Activated CD8-positive, alpha-beta T cell treated with anti-CD3 and anti-CD28 coated beads, Interleukin-2, amount 10 ng/mL, durations not matched to agents 7 days and 5 days (primary cell): Measurements from ENCODE around the gene KCNQ2. TPM values are rescaled to one million over a fixed set of nuclear protein-coding genes. Genes with fewer than 3 reads are reported as not detected.

Source experiments
- ATAC-seq: fragments of 150-1000 bp; cut with Tn5 transposase; one replicate; pipeline ENCODE4 v1.10.0; 2021; ENCODE audit warnings: moderate library complexity
- CTCF ChIA-PET: fragments of 350-600 bp; sonication (Branson Sonifier 250); formaldehyde crosslinking; loops from one replicate; lab custom pipeline; 2021; ENCODE audit warnings: antibody characterized with exemption; lab: Charles Lee
- POLR2A ChIA-PET: fragments of 350-600 bp; sonication (Branson Sonifier 250); formaldehyde crosslinking; loops from one replicate; lab custom pipeline; 2021; ENCODE audit warnings: antibody characterized with exemption; lab: Charles Lee
- DNase-seq: peaks from one replicate; pipeline ENCODE4 v3.0.0-alpha.2; 2020
- H3K27ac Mint-ChIP-seq: one replicate; pipeline ENCODE4 v1.8.0; 2021; ENCODE audit warnings: mild to moderate bottlenecking, mixed read lengths
- H3K27me3 Mint-ChIP-seq: one replicate; pipeline ENCODE4 v1.8.0; 2021; ENCODE audit warnings: low read depth, mixed read lengths
- H3K36me3 Mint-ChIP-seq: one replicate; pipeline ENCODE4 v1.8.0; 2021; ENCODE audit warnings: low read depth, mixed read lengths
- H3K4me1 Mint-ChIP-seq: one replicate; pipeline ENCODE4 v1.8.0; 2021; ENCODE audit warnings: low read depth, mixed read lengths
- H3K4me3 Mint-ChIP-seq: one replicate; pipeline ENCODE4 v1.8.0; 2021; ENCODE audit warnings: mild to moderate bottlenecking, mixed read lengths
- H3K9me3 Mint-ChIP-seq: one replicate; pipeline ENCODE4 v1.8.0; 2022; ENCODE audit warnings: mixed read lengths; ENCODE audit not compliant: insufficient read depth
- total RNA-seq, 2 experiments: library from RNA; stranded (reverse); gene quantifications; one replicate each; pipeline ENCODE4 v1.2.3, GENCODE V29; 2021

KCNQ2 gene
- total RNA-seq, 2 experiments from 2014 or later = not detected

GRCh38 chr20:63454731-63455567 is 17.5 kb downstream of the KCNQ2 start:
- Mint-ChIP-seq H3K4me3 (no peak overlapping the region), H3K4me1 (no peaks in the 10 kb centered on the region), H3K36me3 (no peaks in the 10 kb centered on the region), H3K27me3 (peaks cover 10% of the 10 kb centered on the region), H3K27ac (no peak overlapping the region), H3K9me3 (no peaks in the 10 kb centered on the region)
- no peak for DNase-seq
- POLR2A ChIA-PET = no interaction called here
- no peak for ATAC-seq
- CTCF ChIA-PET = no interaction called here

GRCh38 chr20:63452821-63453523 is 19.5 kb downstream of the KCNQ2 start:
- Mint-ChIP-seq H3K27ac (no peak overlapping the region), H3K4me3 (no peak overlapping the region), H3K36me3 (no peaks in the 10 kb centered on the region), H3K27me3 (peaks cover 10% of the 10 kb centered on the region), H3K9me3 (no peaks in the 10 kb centered on the region), H3K4me1 (no peaks in the 10 kb centered on the region)
- POLR2A ChIA-PET = no interaction called here
- CTCF ChIA-PET = interaction anchor here (1.4 kb wide), 1 partner anchor 11 kb away, joined by 5 read pairs; no protein-coding TSS in a partner anchor
- ATAC-seq = no peak
- DNase-seq = peak; percentile 28

- ATAC-seq = no peak
- Mint-ChIP-seq H3K36me3 (no peaks in the 10 kb centered on the region), H3K9me3 (no peaks in the 10 kb centered on the region), H3K4me3 (no peak overlapping the region), H3K4me1 (no peaks in the 10 kb centered on the region), H3K27me3 (peaks cover 10% of the 10 kb centered on the region), H3K27ac (no peak overlapping the region)
- ChIA-PET CTCF (interaction anchor here (0.7 to 1.4 kb wide), 2 partner anchors 11 to 946 kb away, joined by 3 to 5 read pairs; no protein-coding TSS in a partner anchor), POLR2A (no interaction called here)
- no peak for DNase-seq
Measured at GRCh38 chr20:63452341-63452740, 20.1 kb downstream of the KCNQ2 start.

- DNase-seq = no peak
- ChIA-PET POLR2A (no interaction called here), CTCF (interaction anchor here (0.7 to 1.4 kb wide), 2 partner anchors 10 to 946 kb away, joined by 3 to 5 read pairs; no protein-coding TSS in a partner anchor)
- no peak for ATAC-seq
- Mint-ChIP-seq H3K27me3 (peaks cover 10% of the 10 kb centered on the region), H3K4me3 (no peak overlapping the region), H3K36me3 (no peaks in the 10 kb centered on the region), H3K4me1 (no peaks in the 10 kb centered on the region), H3K27ac (no peak overlapping the region), H3K9me3 (no peaks in the 10 kb centered on the region)
Measured at GRCh38 chr20:63451821-63452220, 20.6 kb downstream of the KCNQ2 start.

- DNase-seq (no peak), ATAC-seq (no peak)
- H3K4me3 Mint-ChIP-seq = no peak overlapping the region
- peaks cover 10% of the 10 kb centered on the region for H3K27me3 Mint-ChIP-seq
- H3K27ac Mint-ChIP-seq = no peak overlapping the region
- peaks cover 1% of the 10 kb centered on the region for H3K4me1 Mint-ChIP-seq
- ChIA-PET POLR2A (no interaction called here), CTCF (no interaction called here)
- H3K9me3 Mint-ChIP-seq = no peaks in the 10 kb centered on the region
- H3K36me3 Mint-ChIP-seq = no peaks in the 10 kb centered on the region
Measured at GRCh38 chr20:63449796-63450730, 22.4 kb downstream of the KCNQ2 start.

- no peak overlapping the region for H3K4me3 Mint-ChIP-seq
- H3K36me3 Mint-ChIP-seq = no peaks in the 10 kb centered on the region
- ChIA-PET POLR2A (no interaction called here), CTCF (no interaction called here)
- H3K27me3 Mint-ChIP-seq = peaks cover 4% of the 10 kb centered on the region
- no peak overlapping the region for H3K27ac Mint-ChIP-seq
- peaks cover 1% of the 10 kb centered on the region for H3K4me1 Mint-ChIP-seq
- no peak for ATAC-seq
- no peak for DNase-seq
- no peaks in the 10 kb centered on the region for H3K9me3 Mint-ChIP-seq
Measured at GRCh38 chr20:63449025-63449424, 23.4 kb downstream of the KCNQ2 start.

- H3K27me3 Mint-ChIP-seq = no peaks in the 10 kb centered on the region
- H3K4me1 Mint-ChIP-seq = peaks cover 1% of the 10 kb centered on the region
- ATAC-seq (no peak), DNase-seq (no peak)
- H3K9me3 Mint-ChIP-seq = no peaks in the 10 kb centered on the region
- no peak overlapping the region for H3K27ac Mint-ChIP-seq
- POLR2A ChIA-PET = no interaction called here
- no peak overlapping the region for H3K4me3 Mint-ChIP-seq
- H3K36me3 Mint-ChIP-seq = no peaks in the 10 kb centered on the region
- CTCF ChIA-PET = no interaction called here
Measured at GRCh38 chr20:63448031-63448430, 24.4 kb downstream of the KCNQ2 start.

GRCh38 chr20:63447320-63447719 is 25.1 kb downstream of the KCNQ2 start:
- no peaks in the 10 kb centered on the region for H3K9me3 Mint-ChIP-seq
- CTCF ChIA-PET = no interaction called here
- H3K36me3 Mint-ChIP-seq = no peaks in the 10 kb centered on the region
- POLR2A ChIA-PET = no interaction called here
- H3K27ac Mint-ChIP-seq = no peak overlapping the region
- DNase-seq (no peak), ATAC-seq (no peak)
- H3K27me3 Mint-ChIP-seq = no peaks in the 10 kb centered on the region
- peaks cover 3% of the 10 kb centered on the region for H3K4me1 Mint-ChIP-seq
- no peak overlapping the region for H3K4me3 Mint-ChIP-seq

GRCh38 chr20:63446216-63447024 is 26.0 kb downstream of the KCNQ2 start:
- no peak overlapping the region for H3K27ac Mint-ChIP-seq
- ATAC-seq (no peak), DNase-seq (no peak)
- ChIA-PET CTCF (no interaction called here), POLR2A (no interaction called here)
- peaks cover 1% of the 10 kb centered on the region for H3K36me3 Mint-ChIP-seq
- H3K9me3 Mint-ChIP-seq = no peaks in the 10 kb centered on the region
- H3K27me3 Mint-ChIP-seq = no peaks in the 10 kb centered on the region
- peaks cover 12% of the 10 kb centered on the region for H3K4me1 Mint-ChIP-seq
- H3K4me3 Mint-ChIP-seq = no peak overlapping the region

GRCh38 chr20:63445075-63445734 is 27.2 kb downstream of the KCNQ2 start:
- Mint-ChIP-seq H3K4me1 (peaks cover 19% of the 10 kb centered on the region), H3K4me3 (no peak overlapping the region), H3K27ac (no peak overlapping the region), H3K27me3 (no peaks in the 10 kb centered on the region), H3K9me3 (no peaks in the 10 kb centered on the region), H3K36me3 (peaks cover 1% of the 10 kb centered on the region)
- no peak for DNase-seq
- CTCF ChIA-PET = interaction anchor here (1.3 kb wide), 1 partner anchor 92 kb away, joined by 3 read pairs; no protein-coding TSS in a partner anchor
- POLR2A ChIA-PET = no interaction called here
- no peak for ATAC-seq
